Measurements from ENCODE around the gene UGT1A4.

DNA sequence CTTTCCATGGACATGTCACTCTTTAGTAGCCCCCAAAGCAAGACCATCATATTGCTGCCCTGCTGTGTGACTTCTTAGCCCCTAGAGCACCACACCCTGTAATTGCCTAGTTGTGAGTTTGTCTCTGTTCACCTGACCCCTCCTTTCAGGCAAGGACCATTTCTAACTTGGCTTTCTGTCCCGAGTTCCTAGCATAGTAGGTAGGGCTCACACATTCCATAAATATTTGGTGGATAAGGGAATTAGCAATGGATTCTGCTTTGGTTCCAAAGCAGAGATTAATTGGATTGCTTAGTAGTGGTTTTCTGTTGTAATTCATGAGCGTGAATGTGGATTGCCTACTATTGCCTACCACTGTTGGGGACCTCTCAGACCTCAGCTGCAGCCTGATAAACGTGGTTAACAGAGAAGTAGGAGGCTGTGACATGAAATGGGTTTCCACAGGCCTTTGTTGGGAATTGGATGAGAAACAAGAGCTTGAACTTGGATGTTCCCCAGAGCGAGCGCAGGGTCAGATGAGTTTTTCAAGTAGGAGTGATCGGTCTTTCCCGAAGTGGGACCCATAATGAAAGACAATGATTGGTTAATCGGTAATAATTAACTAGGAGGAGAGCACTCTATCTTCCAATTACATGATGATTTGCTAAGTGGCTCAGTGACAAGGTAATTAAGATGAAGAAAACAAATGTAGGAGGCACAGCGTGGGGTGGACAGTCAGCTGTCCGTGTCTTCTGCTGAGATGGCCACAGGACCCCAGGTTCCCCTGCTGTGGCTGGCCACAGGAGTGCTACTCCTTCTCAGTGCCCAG, 28.1 kb downstream of the UGT1A4 start:
- TF ChIP-seq POLR2A (IDR thresholded peaks at IDR 0.05) = no peak
- TF ChIP-seq, protein P1, sequence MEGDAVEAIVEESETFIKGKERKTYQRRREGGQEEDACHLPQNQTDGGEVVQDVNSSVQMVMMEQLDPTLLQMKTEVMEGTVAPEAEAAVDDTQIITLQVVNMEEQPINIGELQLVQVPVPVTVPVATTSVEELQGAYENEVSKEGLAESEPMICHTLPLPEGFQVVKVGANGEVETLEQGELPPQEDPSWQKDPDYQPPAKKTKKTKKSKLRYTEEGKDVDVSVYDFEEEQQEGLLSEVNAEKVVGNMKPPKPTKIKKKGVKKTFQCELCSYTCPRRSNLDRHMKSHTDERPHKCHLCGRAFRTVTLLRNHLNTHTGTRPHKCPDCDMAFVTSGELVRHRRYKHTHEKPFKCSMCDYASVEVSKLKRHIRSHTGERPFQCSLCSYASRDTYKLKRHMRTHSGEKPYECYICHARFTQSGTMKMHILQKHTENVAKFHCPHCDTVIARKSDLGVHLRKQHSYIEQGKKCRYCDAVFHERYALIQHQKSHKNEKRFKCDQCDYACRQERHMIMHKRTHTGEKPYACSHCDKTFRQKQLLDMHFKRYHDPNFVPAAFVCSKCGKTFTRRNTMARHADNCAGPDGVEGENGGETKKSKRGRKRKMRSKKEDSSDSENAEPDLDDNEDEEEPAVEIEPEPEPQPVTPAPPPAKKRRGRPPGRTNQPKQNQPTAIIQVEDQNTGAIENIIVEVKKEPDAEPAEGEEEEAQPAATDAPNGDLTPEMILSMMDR (IDR thresholded peaks at IDR 0.05) = no peak

All from Peyer's patch (tissue), 4 donors.